ENCODE measurements around the gene CEP97. TPM values are rescaled to one million over a fixed set of nuclear protein-coding genes. Genes with fewer than 3 reads are reported as not detected.

The CEP97 gene, protein sequence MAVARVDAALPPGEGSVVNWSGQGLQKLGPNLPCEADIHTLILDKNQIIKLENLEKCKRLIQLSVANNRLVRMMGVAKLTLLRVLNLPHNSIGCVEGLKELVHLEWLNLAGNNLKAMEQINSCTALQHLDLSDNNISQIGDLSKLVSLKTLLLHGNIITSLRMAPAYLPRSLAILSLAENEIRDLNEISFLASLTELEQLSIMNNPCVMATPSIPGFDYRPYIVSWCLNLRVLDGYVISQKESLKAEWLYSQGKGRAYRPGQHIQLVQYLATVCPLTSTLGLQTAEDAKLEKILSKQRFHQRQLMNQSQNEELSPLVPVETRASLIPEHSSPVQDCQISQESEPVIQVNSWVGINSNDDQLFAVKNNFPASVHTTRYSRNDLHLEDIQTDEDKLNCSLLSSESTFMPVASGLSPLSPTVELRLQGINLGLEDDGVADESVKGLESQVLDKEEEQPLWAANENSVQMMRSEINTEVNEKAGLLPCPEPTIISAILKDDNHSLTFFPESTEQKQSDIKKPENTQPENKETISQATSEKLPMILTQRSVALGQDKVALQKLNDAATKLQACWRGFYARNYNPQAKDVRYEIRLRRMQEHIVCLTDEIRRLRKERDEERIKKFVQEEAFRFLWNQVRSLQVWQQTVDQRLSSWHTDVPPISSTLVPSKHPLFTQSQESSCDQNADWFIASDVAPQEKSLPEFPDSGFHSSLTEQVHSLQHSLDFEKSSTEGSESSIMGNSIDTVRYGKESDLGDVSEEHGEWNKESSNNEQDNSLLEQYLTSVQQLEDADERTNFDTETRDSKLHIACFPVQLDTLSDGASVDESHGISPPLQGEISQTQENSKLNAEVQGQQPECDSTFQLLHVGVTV
- total RNA-seq (2022; extraction: Qiagen RNA extraction; ENCODE audit: low read depth): 3.1 to 6.8 TPM (median 5.3 TPM) in 5 replicates

DNA sequence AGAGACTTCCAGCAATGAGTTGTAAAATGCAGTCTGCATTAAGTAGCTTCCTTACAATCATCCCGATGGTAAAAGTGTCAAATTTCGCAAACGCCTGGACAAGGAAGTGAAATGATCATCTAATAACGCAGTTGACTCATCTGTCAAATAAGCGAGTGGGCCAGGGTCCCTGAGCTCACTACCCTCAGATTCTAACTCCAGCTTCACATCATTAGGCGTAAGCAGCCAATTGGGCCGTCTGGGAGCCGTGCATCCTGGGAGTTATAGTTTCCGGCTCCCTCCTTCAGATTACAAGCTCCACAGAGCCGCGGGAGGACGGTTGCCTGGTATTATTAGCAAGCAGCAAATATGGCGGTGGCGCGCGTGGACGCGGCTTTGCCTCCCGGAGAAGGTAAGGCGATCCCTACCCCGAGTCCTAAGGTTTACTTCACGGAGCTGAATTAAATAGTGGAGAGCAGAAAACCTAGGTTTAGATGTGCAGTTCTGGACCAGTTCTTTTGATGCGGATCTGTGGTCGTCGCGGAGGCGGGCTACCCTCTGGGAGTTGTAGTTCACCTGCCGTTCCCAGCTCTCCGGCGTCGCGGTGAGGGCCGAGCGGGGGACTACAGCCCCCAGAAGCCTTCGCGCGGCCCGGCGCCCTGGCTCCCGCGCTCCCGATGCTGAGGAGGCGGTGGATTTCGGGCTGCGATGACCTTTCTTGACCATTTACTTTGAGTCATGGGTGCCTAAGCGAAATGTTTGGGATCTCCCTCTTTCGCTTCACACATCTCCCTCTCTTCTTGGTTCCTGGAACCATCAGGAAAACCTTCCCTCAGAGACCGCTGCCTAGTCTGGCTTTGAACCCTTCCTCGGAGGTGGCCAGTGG lies at the start of gene CEP97:
Gene CEP97 (plus strand): TSS at position 286 of the 865 bp plus-strand sequence. CDS start 63 bp downstream, at position 349.

DNA sequence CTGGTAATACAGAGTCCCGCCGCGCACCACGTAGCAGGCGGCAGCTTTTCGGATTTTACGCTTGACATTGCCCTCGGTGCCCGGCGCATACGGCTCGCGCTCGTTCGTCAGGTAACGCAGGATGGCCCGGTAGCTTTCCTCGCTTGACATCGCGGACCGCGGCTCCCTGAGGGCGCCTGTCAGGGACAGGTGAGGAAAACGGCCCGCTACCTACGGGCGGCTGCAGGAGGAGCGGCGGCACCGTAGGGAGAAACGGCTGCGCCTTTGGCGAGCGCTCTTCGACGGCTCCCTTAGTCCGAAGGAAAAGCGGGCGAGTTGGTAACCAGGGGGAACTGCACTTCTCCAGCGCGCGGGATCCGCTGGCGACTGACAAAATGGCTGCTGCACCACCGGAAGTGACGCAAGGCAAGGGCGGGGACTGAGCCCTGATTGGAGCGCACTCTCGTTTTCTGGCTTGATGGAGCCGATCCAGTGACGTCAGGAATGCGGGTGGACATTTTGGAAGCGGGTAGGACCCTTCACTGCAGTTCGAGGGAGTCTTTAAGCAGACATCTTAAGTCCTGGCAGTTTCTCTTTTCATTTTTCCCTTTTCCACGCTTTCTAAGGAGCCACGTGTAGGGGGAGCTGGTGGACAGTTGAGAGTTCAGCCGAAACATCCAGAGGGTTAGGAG lies 47.5 kb upstream of the CEP97 start, which contains the start of gene ZBTB11:
Gene ZBTB11 (minus strand): TSS at position 368 of the 671 bp plus-strand sequence. CDS start 218 bp downstream, at position 150.

DNA sequence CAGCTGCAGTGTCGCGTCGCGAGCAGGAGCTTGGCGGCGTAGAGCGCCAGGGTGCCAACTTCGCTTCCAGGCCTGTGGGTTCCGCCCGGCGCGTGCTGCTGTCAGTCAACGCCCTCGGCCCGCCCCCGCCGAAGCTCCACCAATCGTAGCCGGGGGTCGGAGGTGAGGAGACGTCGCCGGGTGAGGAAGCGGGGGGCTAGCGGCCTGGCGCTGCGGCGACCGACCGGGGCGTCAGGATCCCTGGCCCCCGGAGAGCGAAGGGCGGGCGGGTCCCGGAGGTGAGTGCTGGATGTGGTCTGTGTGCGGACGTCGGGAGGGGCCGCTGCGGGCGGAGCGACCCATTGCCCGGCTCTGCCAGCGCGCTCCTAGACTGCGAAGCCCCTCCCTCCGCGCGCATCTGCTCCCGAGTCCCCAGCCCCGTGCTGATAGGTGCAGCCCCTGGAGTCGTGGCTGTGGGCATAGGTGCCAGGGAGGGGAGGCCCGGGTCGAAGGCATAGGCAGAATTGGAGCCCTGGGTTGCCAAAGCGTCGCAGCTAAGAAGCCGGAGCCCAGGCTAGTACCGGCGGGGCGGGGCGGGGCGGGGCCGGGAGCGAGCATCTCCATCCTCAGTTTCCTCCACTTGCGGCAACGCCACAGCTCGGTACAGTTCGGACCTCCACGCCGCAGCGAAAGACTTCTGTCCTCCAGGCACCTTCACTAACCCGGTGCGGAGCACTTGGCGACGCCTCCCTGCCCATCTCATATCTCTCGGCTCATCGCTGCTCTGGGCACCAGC lies 54.8 kb downstream of the CEP97 start, which contains the start of gene NXPE3:
Gene NXPE3 (plus strand): TSS at position 165 of the 775 bp plus-strand sequence. CDS start 6,386 bp downstream, outside the sequence.

Other genes with a start within 250 kb of the CEP97 start
- 0.49 to 2.4 TPM (median 2.0 TPM) in 5 replicates for gene SENP7, start 211.4 kb upstream of the CEP97 start, total RNA-seq (2022; extraction: Qiagen RNA extraction; ENCODE audit: low read depth)
- 19.8 to 41.7 TPM (median 35.9 TPM) in 5 replicates for gene TRMT10C, start 162.7 kb upstream of the CEP97 start, total RNA-seq (2022; extraction: Qiagen RNA extraction; ENCODE audit: low read depth)
- 93.6 to 122 TPM (median 101 TPM) in 5 replicates for gene PCNP, start 150.4 kb upstream of the CEP97 start, total RNA-seq (2022; extraction: Qiagen RNA extraction; ENCODE audit: low read depth)
- gene ZBTB11, start 47.5 kb upstream of the CEP97 start, total RNA-seq (2022; extraction: Qiagen RNA extraction; ENCODE audit: low read depth): 6.4 to 11.0 TPM (median 9.7 TPM) in 5 replicates
- 1,605 to 2,236 TPM (median 1,786 TPM) in 5 replicates for gene RPL24, start 37.9 kb upstream of the CEP97 start, total RNA-seq (2022; extraction: Qiagen RNA extraction; ENCODE audit: low read depth)
- gene NXPE3, start 54.6 kb downstream of the CEP97 start, total RNA-seq (2022; extraction: Qiagen RNA extraction; ENCODE audit: low read depth): 21.9 to 25.1 TPM (median 23.4 TPM) in 5 replicates
- gene NFKBIZ, start 124.9 kb downstream of the CEP97 start, total RNA-seq (2022; extraction: Qiagen RNA extraction; ENCODE audit: low read depth): 3.9 to 7.8 TPM (median 5.9 TPM) in 5 replicates